ENCODE data around the gene REN. TPM values are rescaled to one million over a fixed set of nuclear protein-coding genes. Genes with fewer than 3 reads are reported as not detected.
A peak's percentile ranks its signal among the peaks of the same experiment; 100 is the strongest.

REN gene
- total and polyA plus RNA-seq, 2 donors (not counting 3 experiments of a cell fraction or from before 2014, with no cell fraction given) = 0.11 TPM; not detected in 1

DNA sequence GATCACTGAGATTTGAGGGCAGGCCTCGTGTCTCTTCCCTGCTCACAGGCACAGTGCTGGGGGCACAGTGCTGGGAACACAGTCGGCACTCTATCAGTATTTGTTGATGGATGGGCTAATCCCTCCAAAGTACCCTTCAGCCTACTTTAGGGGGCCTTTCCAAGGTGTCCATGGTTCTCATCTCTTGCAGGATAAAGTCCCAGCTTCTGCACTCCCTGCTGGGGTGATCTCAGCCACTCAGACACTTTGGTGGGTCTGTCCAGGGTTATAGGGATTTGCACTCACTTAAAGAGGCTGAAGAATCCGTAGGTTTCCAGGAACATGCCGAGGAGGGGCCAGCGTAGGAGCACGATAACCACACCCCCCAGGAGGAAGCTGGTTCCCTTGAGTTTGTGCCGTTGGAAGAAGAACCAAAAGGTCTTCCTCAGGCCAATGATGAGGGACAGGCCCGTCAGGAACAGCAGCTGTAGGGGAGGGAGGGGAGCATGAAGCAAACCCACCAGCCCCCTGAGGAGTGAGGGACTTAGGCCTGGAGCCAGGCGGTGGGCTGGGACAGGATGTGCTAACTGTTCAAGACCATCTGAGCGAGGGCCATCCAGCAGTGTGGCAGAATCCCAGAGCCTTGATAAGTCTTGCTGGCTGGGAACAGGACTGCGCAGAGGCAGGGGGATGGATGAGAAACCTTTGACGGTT lies 35.4 kb upstream of the REN start:
- Histone ChIP-seq H3K9me3 (replicated peaks; ENCODE audit: control insufficient read depth, insufficient read depth, low read length) (no peaks in the 10 kb centered on the region), H2AFZ (ENCODE audit: low read depth, low read length) (no peak overlapping the region), H3K4me1 (ENCODE audit: control insufficient read depth, extremely low read depth, insufficient read depth, low read length) (peaks cover 31% of the 10 kb centered on the region), H3K27me3 (ENCODE audit: control insufficient read depth in 2 of 2, insufficient read depth in 2 of 2, low read length in 2 of 2) (no peaks in the 10 kb centered on the region), H3K79me2 (ENCODE audit: control insufficient read depth, insufficient read depth, low read length) (no peaks in the 10 kb centered on the region), H3K4me3 (replicated peaks in 1 of 3; ENCODE audit: insufficient read depth in 1 of 3, low read depth in 1 of 3, low read length in 3 of 3) (no peak overlapping the region), H3K4me2 (ENCODE audit: insufficient read depth, low read length) (no peak overlapping the region), H3K9me1 (replicated peaks; ENCODE audit: control insufficient read depth, extremely low read depth, insufficient read depth, low read length) (no peaks in the 10 kb centered on the region), H3K27ac (ENCODE audit: insufficient read depth, low read depth, low read length) (no peak overlapping the region), H3K36me3 (ENCODE audit: control insufficient read depth in 2 of 2, extremely low read depth in 1 of 2, insufficient read depth in 2 of 2, low read length in 2 of 2) (no peaks in the 10 kb centered on the region), H4K20me1 (replicated peaks; ENCODE audit: control insufficient read depth, extremely low read depth, insufficient read depth, low read length) (no peaks in the 10 kb centered on the region), H3K9ac (replicated peaks; ENCODE audit: extremely low read depth, insufficient read depth, low read length) (no peak overlapping the region)
- DNase-seq (ENCODE audit: low read depth, low spot score) (no peak), FAIRE-seq (no peak)
- dilution Hi-C loops (cut with MboI; ENCODE audit: extremely low pct_ligation_motif_present, low sequenced_read_pairs) = no loop called here
- BruUV-seq (replicated peaks) = no TSS peak
- ChIA-PET CTCF (interaction anchor here (0.8 to 11.0 kb wide), 3 partner anchors 11 to 30 kb away, joined by 4 to 770 read pairs (median 5); partner anchors contain the start of genes GOLT1A and REN), POLR2A (no interaction called here)
- intact Hi-C loops (cut with micrococcal nuclease) = no loop called here
- TF ChIP-seq, protein P1, sequence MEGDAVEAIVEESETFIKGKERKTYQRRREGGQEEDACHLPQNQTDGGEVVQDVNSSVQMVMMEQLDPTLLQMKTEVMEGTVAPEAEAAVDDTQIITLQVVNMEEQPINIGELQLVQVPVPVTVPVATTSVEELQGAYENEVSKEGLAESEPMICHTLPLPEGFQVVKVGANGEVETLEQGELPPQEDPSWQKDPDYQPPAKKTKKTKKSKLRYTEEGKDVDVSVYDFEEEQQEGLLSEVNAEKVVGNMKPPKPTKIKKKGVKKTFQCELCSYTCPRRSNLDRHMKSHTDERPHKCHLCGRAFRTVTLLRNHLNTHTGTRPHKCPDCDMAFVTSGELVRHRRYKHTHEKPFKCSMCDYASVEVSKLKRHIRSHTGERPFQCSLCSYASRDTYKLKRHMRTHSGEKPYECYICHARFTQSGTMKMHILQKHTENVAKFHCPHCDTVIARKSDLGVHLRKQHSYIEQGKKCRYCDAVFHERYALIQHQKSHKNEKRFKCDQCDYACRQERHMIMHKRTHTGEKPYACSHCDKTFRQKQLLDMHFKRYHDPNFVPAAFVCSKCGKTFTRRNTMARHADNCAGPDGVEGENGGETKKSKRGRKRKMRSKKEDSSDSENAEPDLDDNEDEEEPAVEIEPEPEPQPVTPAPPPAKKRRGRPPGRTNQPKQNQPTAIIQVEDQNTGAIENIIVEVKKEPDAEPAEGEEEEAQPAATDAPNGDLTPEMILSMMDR (IDR thresholded peaks at IDR 0.05; ENCODE audit: extremely low read depth in 1 of 2, insufficient read depth in 1 of 2, low read depth in 1 of 2, low read length in 2 of 2) = no peak
- no peak for TF ChIP-seq EZH2 (IDR thresholded peaks at IDR 0.05; ENCODE audit: borderline replicate concordance, low read depth, low read length, severe bottlenecking)

DNA sequence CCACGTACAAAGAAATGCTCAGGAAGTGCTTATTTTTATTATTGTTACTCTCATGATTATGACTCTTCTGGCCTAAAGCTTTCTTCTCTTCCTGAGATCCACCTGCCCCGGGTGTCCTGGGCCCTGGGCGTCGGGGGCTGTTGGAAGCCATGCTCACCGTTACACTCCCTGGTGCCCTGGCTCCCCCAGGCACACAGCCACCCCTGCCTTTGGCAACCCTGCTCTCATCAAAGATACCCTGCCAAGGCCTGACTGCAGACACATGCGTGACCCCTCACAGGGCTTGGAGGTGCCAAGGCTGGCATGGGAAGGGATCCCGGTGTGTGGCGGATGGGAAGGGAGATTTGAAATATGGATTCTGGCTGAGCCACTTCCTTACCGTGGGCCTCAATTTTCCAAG lies 33.4 kb upstream of the REN start:
- H3K9me3 ChIP-seq (replicated peaks; ENCODE audit: control insufficient read depth, insufficient read depth, low read length) = no peaks in the 10 kb centered on the region
- H3K27me3 ChIP-seq (ENCODE audit: control insufficient read depth in 2 of 2, insufficient read depth in 2 of 2, low read length in 2 of 2) = no peaks in the 10 kb centered on the region
- no peak overlapping the region for H3K4me2 ChIP-seq (ENCODE audit: insufficient read depth, low read length)
- peak overlapping the region; percentile 87 for H3K27ac ChIP-seq (ENCODE audit: insufficient read depth, low read depth, low read length)
- peak overlapping the region; percentile 25 for H2AFZ ChIP-seq (ENCODE audit: low read depth, low read length)
- TF ChIP-seq MYC (IDR thresholded peaks at IDR 0.05; ENCODE audit: low read depth, low read length) (no peak), EZH2 (IDR thresholded peaks at IDR 0.05; ENCODE audit: borderline replicate concordance, low read depth, low read length, severe bottlenecking) (no peak), GATA2 (IDR thresholded peaks at IDR 0.05; ENCODE audit: insufficient read depth, insufficient read length, low read depth, low read length) (no peak), POLR2AphosphoS5 (IDR thresholded peaks at IDR 0.05; ENCODE audit: insufficient read depth, low read depth, low read length) (no peak), POLR2A (IDR thresholded peaks at IDR 0.05; ENCODE audit: low read depth, low read length) (no peak), JUN (IDR thresholded peaks at IDR 0.05; ENCODE audit: borderline replicate concordance, insufficient read depth, insufficient read length, low read depth) (no peak), FOS (IDR thresholded peaks at IDR 0.05; ENCODE audit: borderline replicate concordance, insufficient read depth, low read length) (no peak)
- TF ChIP-seq, protein P1 (IDR thresholded peaks at IDR 0.05; ENCODE audit: extremely low read depth in 1 of 2, insufficient read depth in 1 of 2, low read depth in 1 of 2, low read length in 2 of 2) = no peak
- TF ChIP-seq, protein P2, sequence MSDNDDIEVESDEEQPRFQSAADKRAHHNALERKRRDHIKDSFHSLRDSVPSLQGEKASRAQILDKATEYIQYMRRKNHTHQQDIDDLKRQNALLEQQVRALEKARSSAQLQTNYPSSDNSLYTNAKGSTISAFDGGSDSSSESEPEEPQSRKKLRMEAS (IDR thresholded peaks at IDR 0.05; ENCODE audit: insufficient read depth, insufficient read length) = no peak
- H4K20me1 ChIP-seq (replicated peaks; ENCODE audit: control insufficient read depth, extremely low read depth, insufficient read depth, low read length) = no peaks in the 10 kb centered on the region
- intact Hi-C loops (cut with micrococcal nuclease) (loop anchor here (1.0 to 2.0 kb wide), 3 partner anchors 32 to 339 kb away; partner anchors contain the start of gene SNRPE), dilution Hi-C loops (cut with MboI; ENCODE audit: extremely low pct_ligation_motif_present, low sequenced_read_pairs) (no loop called here)
- H3K9me1 ChIP-seq (replicated peaks; ENCODE audit: control insufficient read depth, extremely low read depth, insufficient read depth, low read length) = no peaks in the 10 kb centered on the region
- no peak overlapping the region for H3K9ac ChIP-seq (replicated peaks; ENCODE audit: extremely low read depth, insufficient read depth, low read length)
- BruUV-seq (replicated peaks) = no TSS peak
- H3K36me3 ChIP-seq (ENCODE audit: control insufficient read depth in 2 of 2, extremely low read depth in 1 of 2, insufficient read depth in 2 of 2, low read length in 2 of 2) = no peaks in the 10 kb centered on the region
- DNase-seq (ENCODE audit: low read depth, low spot score) (peak; percentile 35), FAIRE-seq (peak; percentile 48)
- no peaks in the 10 kb centered on the region for H3K79me2 ChIP-seq (ENCODE audit: control insufficient read depth, insufficient read depth, low read length)
- peaks cover 32% of the 10 kb centered on the region for H3K4me1 ChIP-seq (ENCODE audit: control insufficient read depth, extremely low read depth, insufficient read depth, low read length)
- ChIA-PET POLR2A (interaction anchor here (1.8 kb wide), 1 partner anchor 9 kb away, joined by 5 read pairs; no protein-coding TSS in a partner anchor), CTCF (interaction anchor here (1.1 to 11.0 kb wide), 4 partner anchors 7 to 328 kb away, joined by 4 to 770 read pairs (median 45); partner anchors contain the start of gene REN)
- no peak overlapping the region for H3K4me3 ChIP-seq (replicated peaks in 1 of 3; ENCODE audit: insufficient read depth in 1 of 3, low read depth in 1 of 3, low read length in 3 of 3)

Measured in endothelial cell of umbilical vein (primary cell).